WTC11 (cell line): ENCODE results near the gene SASH3. TPM values are rescaled to one million over a fixed set of nuclear protein-coding genes. Genes with fewer than 3 reads are reported as not detected.

Experiments
- ATAC-seq: fragments of 200-7000 bp; cut with Tn5 transposase; 2 replicates; pipeline ENCODE4 v1.10.0; 2021; ENCODE audit warnings: mild to moderate bottlenecking, moderate library complexity
- CTCF ChIA-PET: fragments of 300-600 bp; sonication (Branson Sonifier 250); formaldehyde crosslinking; loops from one replicate; lab custom pipeline; 2021; ENCODE audit warnings: antibody characterized with exemption; lab: Charles Lee
- POLR2A ChIA-PET: fragments of 350-600 bp; sonication (Branson Sonifier 250); formaldehyde crosslinking; loops from one replicate; lab custom pipeline; 2021; ENCODE audit warnings: antibody characterized with exemption; lab: Charles Lee
- DNase-seq: peaks from one replicate; pipeline ENCODE4 v3.0.0; 2021; ENCODE audit warnings: low spot score
- H3K27ac Mint-ChIP-seq: 2 replicates; pipeline ENCODE4 v1.8.0; 2021; ENCODE audit warnings: mixed read lengths
- H3K27me3 Mint-ChIP-seq: 2 replicates; pipeline ENCODE4 v1.8.0; 2021; ENCODE audit warnings: low read depth, mild to moderate bottlenecking, moderate library complexity, mixed read lengths
- H3K36me3 Mint-ChIP-seq: 2 replicates; pipeline ENCODE4 v1.8.0; 2021; ENCODE audit warnings: mixed read lengths
- H3K4me1 Mint-ChIP-seq: 2 replicates; pipeline ENCODE4 v1.8.0; 2022; ENCODE audit warnings: mixed read lengths
- H3K4me3 Mint-ChIP-seq: 2 replicates; pipeline ENCODE4 v1.8.0; 2021; ENCODE audit warnings: mild to moderate bottlenecking, moderate library complexity, mixed read lengths
- H3K9me3 Mint-ChIP-seq: 2 replicates; pipeline ENCODE4 v1.8.0; 2021; ENCODE audit warnings: mixed read lengths
- CREB1 ChIP-seq: sonication (generic); formaldehyde crosslinking; IDR thresholded peaks from 2 replicates; pipeline ENCODE4 v1.8.0; 2023; ENCODE audit warnings: mild to moderate bottlenecking, missing genetic modification reagents
- CREM ChIP-seq: sonication (generic); formaldehyde crosslinking; IDR thresholded peaks from 2 replicates; pipeline ENCODE4 v1.8.1; 2022; ENCODE audit warnings: mild to moderate bottlenecking, missing genetic modification reagents, moderate library complexity
- ETV6 ChIP-seq: sonication (generic); formaldehyde crosslinking; IDR thresholded peaks from 2 replicates; pipeline ENCODE4 v1.8.1; 2022; ENCODE audit warnings: mild to moderate bottlenecking, missing genetic modification reagents
- GABPB1 ChIP-seq: sonication (generic); formaldehyde crosslinking; IDR thresholded peaks from 2 replicates; pipeline ENCODE4 v1.8.1; 2023; ENCODE audit warnings: mild to moderate bottlenecking, missing genetic modification reagents
- NFE2L1 ChIP-seq: sonication (generic); formaldehyde crosslinking; IDR thresholded peaks from 2 replicates; pipeline ENCODE4 v1.8.1; 2023; ENCODE audit warnings: missing genetic modification reagents
- NR2C2 ChIP-seq: sonication (generic); formaldehyde crosslinking; IDR thresholded peaks from 2 replicates; pipeline ENCODE4 v1.8.0; 2022; ENCODE audit warnings: mild to moderate bottlenecking, missing genetic modification reagents
- OVOL2 ChIP-seq: fragments of 250-450 bp; sonication (Bioruptor Pico); IDR thresholded peaks from 2 replicates; pipeline ENCODE4 v1.9.0; 2021; ENCODE audit warnings: mild to moderate bottlenecking, borderline replicate concordance
- total RNA-seq: library from RNA; stranded (reverse); gene quantifications from 3 replicates; pipeline ENCODE4 v1.2.3, GENCODE V29; 2021
- TF ChIP-seq, protein P1 (sequence below): sonication (generic); formaldehyde crosslinking; IDR thresholded peaks from 2 replicates; pipeline ENCODE4 v1.8.1; 2023; ENCODE audit warnings: mild to moderate bottlenecking, missing genetic modification reagents
- TF ChIP-seq, protein P2 (sequence below): sonication (generic); formaldehyde crosslinking; conservative IDR thresholded peaks from 2 replicates; pipeline ENCODE4 v1.8.1; 2022; ENCODE audit warnings: mild to moderate bottlenecking, missing genetic modification reagents
- TF ChIP-seq, protein P3 (sequence below): sonication (generic); formaldehyde crosslinking; IDR thresholded peaks from 2 replicates; pipeline ENCODE4 v1.8.1; 2022; ENCODE audit warnings: missing genetic modification reagents, borderline replicate concordance
- TF ChIP-seq, protein P4 (sequence below): fragments of 200-600 bp; IDR thresholded peaks from 2 replicates; pipeline ENCODE4 v1.8.0; 2022; ENCODE audit warnings: antibody characterized with exemption
- TF ChIP-seq, protein P5 (sequence below): sonication (generic); formaldehyde crosslinking; IDR thresholded peaks from 2 replicates; pipeline ENCODE4 v1.8.1; 2022; ENCODE audit warnings: low read depth, mild to moderate bottlenecking, moderate library complexity, missing genetic modification reagents, borderline replicate concordance
- TF ChIP-seq, protein P6 (sequence below): fragments of 250-450 bp; sonication (Bioruptor Pico); IDR thresholded peaks from 2 replicates; pipeline ENCODE4 v1.8.0; 2021; ENCODE audit warnings: mild to moderate bottlenecking
- TF ChIP-seq, protein P7 (sequence below): sonication (generic); formaldehyde crosslinking; IDR thresholded peaks from 2 replicates; pipeline ENCODE4 v1.8.1; 2023; ENCODE audit warnings: mild to moderate bottlenecking, missing genetic modification reagents, moderate library complexity
- TF ChIP-seq, protein P8 (sequence below): sonication (generic); formaldehyde crosslinking; IDR thresholded peaks from 2 replicates; pipeline ENCODE4 v1.8.1; 2023; ENCODE audit warnings: mild to moderate bottlenecking, missing genetic modification reagents, moderate library complexity

Gene SASH3
- total RNA-seq, 1 experiment from 2014 or later, result 0.22 TPM

DNA sequence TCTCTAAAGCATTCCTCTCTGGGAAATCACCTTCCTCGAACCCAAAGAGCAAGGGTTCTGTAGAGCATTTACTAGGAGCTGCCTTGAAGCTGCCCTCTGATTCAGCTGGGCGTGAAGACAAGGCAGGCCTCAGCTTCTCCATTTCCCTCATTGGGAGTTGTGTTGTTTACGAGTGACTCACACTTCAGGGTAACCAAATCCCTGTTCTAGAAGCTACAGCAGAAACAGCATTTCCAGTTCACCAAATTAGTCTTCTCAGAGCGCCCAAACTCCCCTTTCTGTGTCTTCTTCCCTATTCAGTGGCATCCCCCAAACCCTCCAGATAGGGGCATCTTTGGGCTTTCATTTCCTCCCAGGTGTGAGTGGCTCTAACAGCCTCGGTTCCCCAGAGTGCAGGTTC lies 41.8 kb upstream of the SASH3 start:
- no peaks in the 10 kb centered on the region for H3K9me3 Mint-ChIP-seq
- peaks cover 10% of the 10 kb centered on the region for H3K27me3 Mint-ChIP-seq
- H3K27ac Mint-ChIP-seq, result no peak overlapping the region
- POLR2A ChIA-PET, result no interaction called here
- no peak for TF ChIP-seq ETV6
- no peak for TF ChIP-seq GABPB1 (CRISPR knock-in tag)
- TF ChIP-seq, protein P1, sequence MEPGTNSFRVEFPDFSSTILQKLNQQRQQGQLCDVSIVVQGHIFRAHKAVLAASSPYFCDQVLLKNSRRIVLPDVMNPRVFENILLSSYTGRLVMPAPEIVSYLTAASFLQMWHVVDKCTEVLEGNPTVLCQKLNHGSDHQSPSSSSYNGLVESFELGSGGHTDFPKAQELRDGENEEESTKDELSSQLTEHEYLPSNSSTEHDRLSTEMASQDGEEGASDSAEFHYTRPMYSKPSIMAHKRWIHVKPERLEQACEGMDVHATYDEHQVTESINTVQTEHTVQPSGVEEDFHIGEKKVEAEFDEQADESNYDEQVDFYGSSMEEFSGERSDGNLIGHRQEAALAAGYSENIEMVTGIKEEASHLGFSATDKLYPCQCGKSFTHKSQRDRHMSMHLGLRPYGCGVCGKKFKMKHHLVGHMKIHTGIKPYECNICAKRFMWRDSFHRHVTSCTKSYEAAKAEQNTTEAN (CRISPR knock-in tag), result no peak
- no peaks in the 10 kb centered on the region for H3K36me3 Mint-ChIP-seq
- no peak overlapping the region for H3K4me3 Mint-ChIP-seq
- CTCF ChIA-PET, result interaction anchor here (0.6 to 1.9 kb wide), 4 partner anchors 18 to 656 kb away, joined by 3 to 5 read pairs (median 4); no protein-coding TSS in a partner anchor
- DNase-seq (no peak), ATAC-seq (no peak)
- peaks cover 27% of the 10 kb centered on the region for H3K4me1 Mint-ChIP-seq

DNA sequence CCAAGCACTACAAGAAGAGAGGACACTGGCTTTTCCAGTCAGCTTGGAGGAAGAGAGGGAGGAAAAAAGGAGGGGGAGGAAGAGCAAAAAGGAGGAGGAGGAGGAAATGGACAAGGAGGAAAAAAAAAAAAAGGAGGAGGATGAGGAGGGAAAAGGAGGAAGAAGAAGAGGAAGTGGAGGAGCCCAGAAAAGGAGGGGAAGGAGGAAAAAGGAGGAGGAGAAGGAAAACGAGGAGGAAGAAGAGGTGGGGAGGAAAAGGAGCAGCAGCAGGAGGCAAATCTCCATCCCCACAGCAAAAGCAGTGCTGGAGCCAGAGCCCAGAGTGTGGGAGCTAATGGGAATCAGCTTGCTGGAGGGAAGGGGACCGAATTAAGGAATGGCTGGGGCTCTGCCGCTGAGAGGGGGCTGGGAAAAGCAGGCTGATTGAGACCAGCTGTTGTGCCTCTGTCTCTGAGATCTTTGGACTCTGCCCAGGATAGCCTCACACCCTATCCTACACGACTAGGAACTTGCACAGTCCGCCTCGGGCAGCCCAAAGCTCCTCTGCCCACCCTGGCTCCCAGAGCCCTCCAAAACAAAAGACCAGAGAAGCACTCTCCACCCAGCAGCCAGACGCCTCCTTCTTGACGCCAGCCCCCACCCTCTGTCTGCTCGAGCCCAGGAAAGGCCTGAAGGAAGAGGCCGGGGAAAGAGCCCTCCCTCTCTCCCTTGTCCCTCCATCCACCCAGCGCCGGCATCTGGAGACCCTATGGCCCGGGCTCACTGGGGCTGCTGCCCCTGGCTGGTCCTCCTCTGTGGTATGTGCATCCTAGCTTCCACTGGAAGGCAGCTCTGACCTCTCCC lies 41.1 kb upstream of the SASH3 start, which contains the start of gene XPNPEP2:
Gene XPNPEP2, plus strand, starts transcription at position 514 of the 843 bp plus-strand sequence. Its CDS starts 235 bp downstream, at position 749.
- Mint-ChIP-seq H3K4me3 (no peak within 1 kb of the TSS), H3K36me3 (no peaks in the 10 kb centered on the region)
- peak; percentile 56 for ATAC-seq

DNA sequence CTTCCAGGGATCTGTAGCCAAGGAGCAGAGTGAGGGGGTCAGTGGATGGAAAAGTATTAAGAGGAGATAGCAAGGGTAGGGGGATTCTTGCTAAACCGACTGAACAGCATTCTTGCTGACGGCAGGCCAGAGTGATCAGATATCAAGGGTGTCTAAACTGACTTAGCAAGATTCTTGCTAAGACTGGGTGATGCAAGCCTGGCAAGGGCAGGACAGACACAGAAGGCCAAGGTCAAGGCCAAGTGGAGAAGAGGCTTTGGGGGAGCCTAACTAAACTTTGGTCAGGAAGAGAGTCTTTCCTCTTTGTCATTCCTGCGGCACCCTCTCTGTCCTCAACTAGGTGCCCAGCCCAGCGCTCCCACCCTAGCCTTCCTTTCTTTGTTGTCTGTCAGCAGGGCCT lies 40.2 kb upstream of the SASH3 start:
- Mint-ChIP-seq H3K27me3 (peaks cover 10% of the 10 kb centered on the region), H3K4me3 (no peak overlapping the region)
- TF ChIP-seq, protein P2, sequence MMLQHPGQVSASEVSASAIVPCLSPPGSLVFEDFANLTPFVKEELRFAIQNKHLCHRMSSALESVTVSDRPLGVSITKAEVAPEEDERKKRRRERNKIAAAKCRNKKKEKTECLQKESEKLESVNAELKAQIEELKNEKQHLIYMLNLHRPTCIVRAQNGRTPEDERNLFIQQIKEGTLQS (CRISPR knock-in tag), result no peak
- no peak for TF ChIP-seq CREM

More for the DNA sequence above, 41.1 kb upstream of the SASH3 start, which contains the start of gene XPNPEP2:
- TF ChIP-seq, protein P3, sequence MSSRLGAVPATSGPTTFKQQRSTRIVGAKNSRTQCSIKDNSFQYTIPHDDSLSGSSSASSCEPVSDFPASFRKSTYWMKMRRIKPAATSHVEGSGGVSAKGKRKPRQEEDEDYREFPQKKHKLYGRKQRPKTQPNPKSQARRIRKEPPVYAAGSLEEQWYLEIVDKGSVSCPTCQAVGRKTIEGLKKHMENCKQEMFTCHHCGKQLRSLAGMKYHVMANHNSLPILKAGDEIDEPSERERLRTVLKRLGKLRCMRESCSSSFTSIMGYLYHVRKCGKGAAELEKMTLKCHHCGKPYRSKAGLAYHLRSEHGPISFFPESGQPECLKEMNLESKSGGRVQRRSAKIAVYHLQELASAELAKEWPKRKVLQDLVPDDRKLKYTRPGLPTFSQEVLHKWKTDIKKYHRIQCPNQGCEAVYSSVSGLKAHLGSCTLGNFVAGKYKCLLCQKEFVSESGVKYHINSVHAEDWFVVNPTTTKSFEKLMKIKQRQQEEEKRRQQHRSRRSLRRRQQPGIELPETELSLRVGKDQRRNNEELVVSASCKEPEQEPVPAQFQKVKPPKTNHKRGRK (CRISPR knock-in tag), result 0 out of 2 replicates have a peak, but pooled peaks have one; percentile 57
- TF ChIP-seq ETV6, result 0 out of 2 replicates have a peak, but pooled peaks have one; percentile 37
- TF ChIP-seq CREB1, result no peak
- Mint-ChIP-seq H3K27ac (no peak within 1 kb of the TSS), H3K9me3 (no peaks in the 10 kb centered on the region), H3K4me1 (peaks cover 26% of the 10 kb centered on the region), H3K27me3 (peaks cover 10% of the 10 kb centered on the region)
- POLR2A ChIA-PET, result no interaction called here
- no peak for DNase-seq
- CTCF ChIA-PET, result interaction anchor here (0.6 to 1.9 kb wide), 5 partner anchors 15 to 655 kb away, joined by 3 to 5 read pairs (median 4); no protein-coding TSS in a partner anchor

DNA sequence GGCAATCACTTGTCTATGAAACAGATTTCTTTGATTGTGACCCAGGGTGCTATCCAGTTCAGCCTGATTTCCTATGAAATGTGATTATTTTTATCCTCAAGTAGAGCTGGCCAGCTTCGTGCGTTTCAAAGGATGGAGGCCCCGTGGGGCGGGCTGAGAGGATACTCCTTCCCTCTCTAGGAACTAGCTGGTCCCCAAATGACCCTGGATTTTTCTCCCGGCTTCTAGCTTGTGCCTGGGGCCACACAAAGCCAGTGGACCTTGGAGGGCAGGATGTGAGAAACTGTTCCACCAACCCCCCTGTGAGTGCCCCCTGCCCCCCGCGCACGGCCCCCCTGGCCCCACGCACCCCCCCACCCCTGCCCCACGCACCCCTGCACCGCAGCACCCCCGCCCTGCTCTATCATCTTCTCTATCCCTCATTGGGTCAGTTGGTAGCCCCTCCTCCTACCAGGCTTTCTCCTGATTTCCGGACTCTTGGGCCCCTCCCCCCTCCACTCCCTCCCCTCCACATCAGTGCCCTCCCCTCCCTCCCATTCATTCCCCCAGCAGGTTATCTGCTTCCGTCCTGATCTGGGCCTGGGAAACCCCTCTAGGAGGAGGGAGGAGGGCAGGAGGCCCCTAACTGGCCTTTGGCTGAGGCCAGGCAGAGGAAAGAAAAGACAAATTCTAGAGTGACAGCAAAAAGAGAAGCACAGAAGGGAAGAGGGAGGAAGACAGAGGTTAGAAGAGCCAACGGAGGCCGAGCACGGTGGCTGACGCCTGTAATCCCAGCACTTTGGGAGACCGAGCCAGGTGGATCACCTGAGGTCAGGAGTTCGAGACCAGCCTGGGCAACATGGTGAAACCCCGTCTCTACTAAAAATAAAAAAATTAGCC lies 37.6 kb upstream of the SASH3 start:
- POLR2A ChIA-PET, result no interaction called here
- Mint-ChIP-seq H3K9me3 (no peaks in the 10 kb centered on the region), H3K27me3 (peaks cover 13% of the 10 kb centered on the region), H3K4me1 (peaks cover 28% of the 10 kb centered on the region), H3K4me3 (no peak overlapping the region), H3K36me3 (no peaks in the 10 kb centered on the region), H3K27ac (0 out of 2 replicates have a peak overlapping the region, but pooled peaks have one; percentile 47)
- ATAC-seq, result peak; percentile 84
- CTCF ChIA-PET, result interaction anchor here (0.7 to 1.1 kb wide), 4 partner anchors 12 to 133 kb away, joined by 3 to 6 read pairs (median 4); no protein-coding TSS in a partner anchor
- DNase-seq, result peak; percentile 66
- TF ChIP-seq NR2C2 (CRISPR knock-in tag) (no peak), NFE2L1 (CRISPR knock-in tag) (no peak), OVOL2 (no peak)
- TF ChIP-seq, protein P4, sequence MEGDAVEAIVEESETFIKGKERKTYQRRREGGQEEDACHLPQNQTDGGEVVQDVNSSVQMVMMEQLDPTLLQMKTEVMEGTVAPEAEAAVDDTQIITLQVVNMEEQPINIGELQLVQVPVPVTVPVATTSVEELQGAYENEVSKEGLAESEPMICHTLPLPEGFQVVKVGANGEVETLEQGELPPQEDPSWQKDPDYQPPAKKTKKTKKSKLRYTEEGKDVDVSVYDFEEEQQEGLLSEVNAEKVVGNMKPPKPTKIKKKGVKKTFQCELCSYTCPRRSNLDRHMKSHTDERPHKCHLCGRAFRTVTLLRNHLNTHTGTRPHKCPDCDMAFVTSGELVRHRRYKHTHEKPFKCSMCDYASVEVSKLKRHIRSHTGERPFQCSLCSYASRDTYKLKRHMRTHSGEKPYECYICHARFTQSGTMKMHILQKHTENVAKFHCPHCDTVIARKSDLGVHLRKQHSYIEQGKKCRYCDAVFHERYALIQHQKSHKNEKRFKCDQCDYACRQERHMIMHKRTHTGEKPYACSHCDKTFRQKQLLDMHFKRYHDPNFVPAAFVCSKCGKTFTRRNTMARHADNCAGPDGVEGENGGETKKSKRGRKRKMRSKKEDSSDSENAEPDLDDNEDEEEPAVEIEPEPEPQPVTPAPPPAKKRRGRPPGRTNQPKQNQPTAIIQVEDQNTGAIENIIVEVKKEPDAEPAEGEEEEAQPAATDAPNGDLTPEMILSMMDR, result no peak
- TF ChIP-seq, protein P5, sequence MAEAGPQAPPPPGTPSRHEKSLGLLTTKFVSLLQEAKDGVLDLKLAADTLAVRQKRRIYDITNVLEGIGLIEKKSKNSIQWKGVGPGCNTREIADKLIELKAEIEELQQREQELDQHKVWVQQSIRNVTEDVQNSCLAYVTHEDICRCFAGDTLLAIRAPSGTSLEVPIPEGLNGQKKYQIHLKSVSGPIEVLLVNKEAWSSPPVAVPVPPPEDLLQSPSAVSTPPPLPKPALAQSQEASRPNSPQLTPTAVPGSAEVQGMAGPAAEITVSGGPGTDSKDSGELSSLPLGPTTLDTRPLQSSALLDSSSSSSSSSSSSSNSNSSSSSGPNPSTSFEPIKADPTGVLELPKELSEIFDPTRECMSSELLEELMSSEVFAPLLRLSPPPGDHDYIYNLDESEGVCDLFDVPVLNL (CRISPR knock-in tag), result no peak
- TF ChIP-seq, protein P6, sequence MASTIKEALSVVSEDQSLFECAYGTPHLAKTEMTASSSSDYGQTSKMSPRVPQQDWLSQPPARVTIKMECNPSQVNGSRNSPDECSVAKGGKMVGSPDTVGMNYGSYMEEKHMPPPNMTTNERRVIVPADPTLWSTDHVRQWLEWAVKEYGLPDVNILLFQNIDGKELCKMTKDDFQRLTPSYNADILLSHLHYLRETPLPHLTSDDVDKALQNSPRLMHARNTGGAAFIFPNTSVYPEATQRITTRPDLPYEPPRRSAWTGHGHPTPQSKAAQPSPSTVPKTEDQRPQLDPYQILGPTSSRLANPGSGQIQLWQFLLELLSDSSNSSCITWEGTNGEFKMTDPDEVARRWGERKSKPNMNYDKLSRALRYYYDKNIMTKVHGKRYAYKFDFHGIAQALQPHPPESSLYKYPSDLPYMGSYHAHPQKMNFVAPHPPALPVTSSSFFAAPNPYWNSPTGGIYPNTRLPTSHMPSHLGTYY, result no peak
- TF ChIP-seq, protein P7, sequence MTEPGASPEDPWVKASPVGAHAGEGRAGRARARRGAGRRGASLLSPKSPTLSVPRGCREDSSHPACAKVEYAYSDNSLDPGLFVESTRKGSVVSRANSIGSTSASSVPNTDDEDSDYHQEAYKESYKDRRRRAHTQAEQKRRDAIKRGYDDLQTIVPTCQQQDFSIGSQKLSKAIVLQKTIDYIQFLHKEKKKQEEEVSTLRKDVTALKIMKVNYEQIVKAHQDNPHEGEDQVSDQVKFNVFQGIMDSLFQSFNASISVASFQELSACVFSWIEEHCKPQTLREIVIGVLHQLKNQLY (CRISPR knock-in tag), result no peak
- TF ChIP-seq, protein P8, sequence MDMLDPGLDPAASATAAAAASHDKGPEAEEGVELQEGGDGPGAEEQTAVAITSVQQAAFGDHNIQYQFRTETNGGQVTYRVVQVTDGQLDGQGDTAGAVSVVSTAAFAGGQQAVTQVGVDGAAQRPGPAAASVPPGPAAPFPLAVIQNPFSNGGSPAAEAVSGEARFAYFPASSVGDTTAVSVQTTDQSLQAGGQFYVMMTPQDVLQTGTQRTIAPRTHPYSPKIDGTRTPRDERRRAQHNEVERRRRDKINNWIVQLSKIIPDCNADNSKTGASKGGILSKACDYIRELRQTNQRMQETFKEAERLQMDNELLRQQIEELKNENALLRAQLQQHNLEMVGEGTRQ, result no peak

More for the DNA sequence above, 40.2 kb upstream of the SASH3 start:
- ChIA-PET POLR2A (no interaction called here), CTCF (interaction anchor here (1.0 to 1.9 kb wide), 2 partner anchors 14 to 17 kb away, joined by 4 to 5 read pairs; no protein-coding TSS in a partner anchor)
- no peak for DNase-seq
- Mint-ChIP-seq H3K9me3 (no peaks in the 10 kb centered on the region), H3K36me3 (no peaks in the 10 kb centered on the region), H3K27ac (no peak overlapping the region), H3K4me1 (peaks cover 26% of the 10 kb centered on the region)
- ATAC-seq, result no peak
